ENCODE measurements around the gene WDR37.
A peak's percentile ranks its signal among the peaks of the same experiment; 100 is the strongest.
"Not testable (repeated sequence)": the region's sequence is repeated elsewhere in the genome, so short reads cannot be mapped to it uniquely, and the experiment has no call there.

WDR37 gene

GRCh38 chr10:1056326-1057105, at the start of gene WDR37:
Gene WDR37, plus strand, starts transcription at chr10:1056385. Its CDS starts 15,771 bp downstream, at chr10:1072156.
- peak; percentile 77 to 86 for DNase-seq (ENCODE audit: low read depth in 1 of 2, low spot score in 1 of 2)

GRCh38 chr10:1006573-1006972, 49.6 kb upstream of the WDR37 start:
- DNase-seq (ENCODE audit: low read depth in 1 of 2, low spot score in 1 of 2): no peak

- no peak for DNase-seq (ENCODE audit: low read depth in 1 of 2, low spot score in 1 of 2)
These were observed 48.6 kb upstream of the WDR37 start for GRCh38 chr10:1007583-1007982.

- DNase-seq (ENCODE audit: low read depth in 1 of 2, low spot score in 1 of 2): no peak
These were observed 47.1 kb upstream of the WDR37 start for GRCh38 chr10:1009071-1009494.

GRCh38 chr10:1009947-1010346, 46.2 kb upstream of the WDR37 start:
- DNase-seq (ENCODE audit: low read depth in 1 of 2, low spot score in 1 of 2): not testable (repeated sequence)

GRCh38 chr10:1010703-1011102, 45.5 kb upstream of the WDR37 start:
- no peak for DNase-seq (ENCODE audit: low read depth in 1 of 2, low spot score in 1 of 2)

- no peak for DNase-seq (ENCODE audit: low read depth in 1 of 2, low spot score in 1 of 2)
These were observed 44.5 kb upstream of the WDR37 start for GRCh38 chr10:1011696-1012095.

- no peak for DNase-seq (ENCODE audit: low read depth in 1 of 2, low spot score in 1 of 2)
These were observed 40.5 kb upstream of the WDR37 start for GRCh38 chr10:1015688-1016087.

- DNase-seq (ENCODE audit: low read depth in 1 of 2, low spot score in 1 of 2): no peak
These were observed 36.8 kb upstream of the WDR37 start for GRCh38 chr10:1019362-1019761.

GRCh38 chr10:1020460-1020859, 35.7 kb upstream of the WDR37 start:
- DNase-seq (ENCODE audit: low read depth in 1 of 2, low spot score in 1 of 2): no peak

GRCh38 chr10:1020958-1021357, 35.2 kb upstream of the WDR37 start:
- no peak for DNase-seq (ENCODE audit: low read depth in 1 of 2, low spot score in 1 of 2)

GRCh38 chr10:1022413-1022812, 33.8 kb upstream of the WDR37 start:
- DNase-seq (ENCODE audit: low read depth in 1 of 2, low spot score in 1 of 2): no peak

GRCh38 chr10:1024103-1024502, 32.1 kb upstream of the WDR37 start:
- DNase-seq (ENCODE audit: low read depth in 1 of 2, low spot score in 1 of 2): no peak

GRCh38 chr10:1025683-1026082, 30.5 kb upstream of the WDR37 start, which contains the start of gene IDI2:
Gene IDI2, minus strand, starts transcription at chr10:1025859. Its CDS starts 1,136 bp downstream, at chr10:1024723.
- no peak for DNase-seq (ENCODE audit: low read depth in 1 of 2, low spot score in 1 of 2)

- DNase-seq (ENCODE audit: low read depth in 1 of 2, low spot score in 1 of 2): no peak
These were observed 29.6 kb upstream of the WDR37 start for GRCh38 chr10:1026578-1026977.

- DNase-seq (ENCODE audit: low read depth in 1 of 2, low spot score in 1 of 2): no peak
These were observed 26.3 kb upstream of the WDR37 start for GRCh38 chr10:1029838-1030237.

- DNase-seq (ENCODE audit: low read depth in 1 of 2, low spot score in 1 of 2): no peak
These were observed 22.6 kb upstream of the WDR37 start for GRCh38 chr10:1033601-1034000.

GRCh38 chr10:1034758-1035157, 21.4 kb upstream of the WDR37 start:
- no peak for DNase-seq (ENCODE audit: low read depth in 1 of 2, low spot score in 1 of 2)

GRCh38 chr10:1035201-1035600, 21.0 kb upstream of the WDR37 start:
- DNase-seq (ENCODE audit: low read depth in 1 of 2, low spot score in 1 of 2): no peak

- no peak for DNase-seq (ENCODE audit: low read depth in 1 of 2, low spot score in 1 of 2)
These were observed 19.8 kb upstream of the WDR37 start for GRCh38 chr10:1036341-1036791.

- DNase-seq (ENCODE audit: low read depth in 1 of 2, low spot score in 1 of 2): no peak
These were observed 19.1 kb upstream of the WDR37 start for GRCh38 chr10:1037098-1037497.

- not testable (repeated sequence) for DNase-seq (ENCODE audit: low read depth in 1 of 2, low spot score in 1 of 2)
These were observed 17.4 kb upstream of the WDR37 start for GRCh38 chr10:1038769-1039168.

- no peak for DNase-seq (ENCODE audit: low read depth in 1 of 2, low spot score in 1 of 2)
These were observed 16.1 kb upstream of the WDR37 start for GRCh38 chr10:1040133-1040532.
